H1 (cell line): Measurements from ENCODE around the gene PLXNA4. TPM values are rescaled to one million over a fixed set of nuclear protein-coding genes. Genes with fewer than 3 reads are reported as not detected.

ENCODE experiments used
- CEBPB ChIP-seq: IDR thresholded peaks from 2 replicates; pipeline ENCODE4 v1.6.1; 2012; ENCODE audit warnings: low read depth, low read length
- EZH2 ChIP-seq: fragments of 200-600 bp; sonication (generic); IDR thresholded peaks from 2 replicates; pipeline ENCODE4 v1.7.1; 2012; ENCODE audit warnings: low read depth, mild to moderate bottlenecking, moderate library complexity, low read length, inconsistent platforms; ENCODE audit not compliant: severe bottlenecking
- SIN3A ChIP-seq, 2 experiments: IDR thresholded peaks in 1 of 2; conservative IDR thresholded peaks in 1 of 2; 2 replicates each; pipeline ENCODE4 v1.6.1; 2011 to 2012; ENCODE audit warnings: low read length in 2 of 2, improper control_type of control experiment in 1 of 2, low read depth in 1 of 2, mild to moderate bottlenecking in 1 of 2
- polyA plus RNA-seq, 7 experiments: library from polyadenylated mRNA; depleted of rRNA in 3 of 7; stranded (reverse) in 5 of 7; unstranded in 2 of 7; fragments of >200 nt in 5 of 7; fragments of 200-250 nt in 2 of 7; gene quantifications; 1 replicate in 5 of 7; 2 replicates in 1 of 7; 4 replicates in 1 of 7; pipeline versions ENCODE4 v1.2.1 to v1.2.3, GENCODE V29; 2011 to 2013; ENCODE audit warnings: missing spikeins in 2 of 7, mixed read lengths in 2 of 7
- total RNA-seq: library from RNA; stranded (reverse); fragmentation: NEBNext Ultra II Directional; extraction: Animal tissue kit (Norgen Biotek cat#: 25700); gene quantifications from 2 replicates; pipeline ENCODE4 v1.2.1, GENCODE V29; 2021

Gene PLXNA4
- total and polyA plus RNA-seq, 2 of the 8 experiments (the other 6 are each of a cell fraction or from before 2014, with no cell fraction given): 0.76 to 0.79 TPM

GRCh38 chr7:132532281-132532680, 44.0 kb downstream of the PLXNA4 start (continued):
- TF ChIP-seq EZH2: no peak
- no peak for TF ChIP-seq CEBPB
- no peak for TF ChIP-seq SIN3A (conservative IDR thresholded peaks at IDR 0.05 in 1 of 2, IDR thresholded peaks at IDR 0.05 in 1 of 2; ENCODE audit: low read depth in 1 of 2, low read length in 2 of 2)
